ENCODE measurements around the gene MAP2K5.

DNA sequence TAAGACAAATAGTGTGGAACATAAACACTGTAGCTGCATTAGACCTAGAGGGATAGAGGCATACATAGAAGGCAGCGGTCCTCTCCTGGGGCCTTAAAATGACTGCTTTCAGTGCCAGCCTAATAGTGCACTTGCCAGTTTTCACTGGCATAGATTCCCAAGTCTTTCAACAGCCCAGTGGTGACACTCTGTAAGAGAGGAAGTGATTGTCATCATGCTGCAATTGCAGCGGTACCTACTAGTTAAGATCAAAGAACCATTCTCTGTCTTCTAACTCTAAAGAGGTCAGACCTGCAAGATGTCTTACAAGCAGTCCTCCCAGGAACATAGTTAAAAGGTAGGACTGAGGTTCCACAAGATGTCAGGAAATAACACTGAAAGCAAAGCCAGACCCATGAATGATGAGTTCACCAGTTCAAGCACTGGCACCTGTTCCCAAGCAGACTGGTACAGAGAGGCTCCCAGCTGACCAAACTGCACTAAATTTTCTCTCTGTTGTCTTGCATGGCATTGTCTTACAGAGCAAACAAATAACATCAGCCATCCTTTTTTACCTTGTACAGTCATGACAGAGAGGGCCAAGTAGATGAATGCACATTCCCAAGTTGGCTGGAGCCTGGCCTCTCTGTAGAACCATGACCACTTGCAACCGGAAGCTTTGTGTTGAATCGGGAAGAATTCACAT is 182.3 kb downstream of the MAP2K5 start:
- TF ChIP-seq EP300 (IDR thresholded peaks at IDR 0.05) (no peak), POLR2A (IDR thresholded peaks at IDR 0.05) (no peak)
- TF ChIP-seq, protein P1, sequence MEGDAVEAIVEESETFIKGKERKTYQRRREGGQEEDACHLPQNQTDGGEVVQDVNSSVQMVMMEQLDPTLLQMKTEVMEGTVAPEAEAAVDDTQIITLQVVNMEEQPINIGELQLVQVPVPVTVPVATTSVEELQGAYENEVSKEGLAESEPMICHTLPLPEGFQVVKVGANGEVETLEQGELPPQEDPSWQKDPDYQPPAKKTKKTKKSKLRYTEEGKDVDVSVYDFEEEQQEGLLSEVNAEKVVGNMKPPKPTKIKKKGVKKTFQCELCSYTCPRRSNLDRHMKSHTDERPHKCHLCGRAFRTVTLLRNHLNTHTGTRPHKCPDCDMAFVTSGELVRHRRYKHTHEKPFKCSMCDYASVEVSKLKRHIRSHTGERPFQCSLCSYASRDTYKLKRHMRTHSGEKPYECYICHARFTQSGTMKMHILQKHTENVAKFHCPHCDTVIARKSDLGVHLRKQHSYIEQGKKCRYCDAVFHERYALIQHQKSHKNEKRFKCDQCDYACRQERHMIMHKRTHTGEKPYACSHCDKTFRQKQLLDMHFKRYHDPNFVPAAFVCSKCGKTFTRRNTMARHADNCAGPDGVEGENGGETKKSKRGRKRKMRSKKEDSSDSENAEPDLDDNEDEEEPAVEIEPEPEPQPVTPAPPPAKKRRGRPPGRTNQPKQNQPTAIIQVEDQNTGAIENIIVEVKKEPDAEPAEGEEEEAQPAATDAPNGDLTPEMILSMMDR (IDR thresholded peaks at IDR 0.05) = no peak
